Gastrocnemius medialis (tissue), 4 donors: Measurements from ENCODE around the gene IFT88.

Experiments
- CTCF ChIP-seq, 5 experiments: fragments of 450-650 bp in 3 of 5; fragments of 200-600 bp in 2 of 5; sonication (generic) in 2 of 5; IDR thresholded peaks in 4 of 5; conservative IDR thresholded peaks in 1 of 5; 1 replicate in 4 of 5; 2 replicates in 1 of 5; pipeline ENCODE4 v1.5.1; 2016 to 2019; ENCODE audit warnings: antibody characterized with exemption in 5 of 5, mild to moderate bottlenecking in 3 of 5, moderate library complexity in 3 of 5
- POLR2A ChIP-seq, 2 donors: fragments of 450-650 bp; IDR thresholded peaks; one replicate each; pipeline ENCODE4 v1.6.1; 2017; ENCODE audit warnings: antibody characterized with exemption in 2 of 2, mild to moderate bottlenecking in 2 of 2, moderate library complexity in 2 of 2

- TF ChIP-seq CTCF (IDR thresholded peaks at IDR 0.05 in 4 of 5, conservative IDR thresholded peaks at IDR 0.05 in 1 of 5) (no peak), POLR2A (IDR thresholded peaks at IDR 0.05) (peak in 1 of 2 donors; percentile 33)
Observed at GRCh38 chr13:20715330-20715712, 148.4 kb downstream of the IFT88 start.
